ENCODE results near the gene LHX8. TPM values are rescaled to one million over a fixed set of nuclear protein-coding genes. Genes with fewer than 3 reads are reported as not detected.
A peak's percentile ranks its signal among the peaks of the same experiment; 100 is the strongest.

LHX8 gene
- total and polyA plus RNA-seq, 2 experiments from 2014 or later: not detected

DNA sequence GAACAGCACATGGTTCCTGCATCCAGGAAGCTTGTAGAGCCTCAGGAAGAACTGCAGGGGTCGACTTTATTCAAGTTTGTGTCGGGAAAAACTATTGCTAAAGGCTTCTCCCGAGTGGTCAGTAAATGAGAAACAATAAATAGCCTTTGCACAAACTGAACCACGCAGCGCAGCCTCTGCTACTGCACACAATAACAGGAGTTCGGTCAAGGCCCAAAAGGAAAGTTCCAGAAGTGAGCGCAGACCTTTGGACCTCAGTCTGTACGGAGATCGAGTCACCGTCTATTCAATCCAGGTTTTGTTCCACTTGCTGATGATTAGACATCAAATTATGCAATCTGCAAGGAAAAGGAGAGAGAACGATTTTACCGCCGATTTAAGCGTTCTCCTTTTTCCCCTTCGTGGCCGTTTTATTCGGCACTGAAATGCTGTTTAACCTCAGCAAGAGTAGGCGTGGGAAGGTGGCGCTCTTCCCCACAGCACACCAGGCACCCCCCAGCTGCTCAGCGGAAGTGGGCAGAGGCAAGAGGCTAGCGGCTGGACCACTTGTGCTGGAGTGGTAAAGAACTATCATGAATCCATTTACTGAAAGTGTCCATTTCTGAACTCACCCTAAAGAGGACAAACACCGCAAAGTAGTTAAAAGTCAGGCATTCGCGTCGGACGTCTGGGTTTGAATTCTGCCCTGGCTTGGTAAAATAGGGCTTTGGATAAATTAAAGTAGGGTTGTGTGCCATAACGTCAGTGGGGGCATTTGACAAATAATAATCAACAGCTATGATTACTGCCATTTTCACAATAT lies 6.1 kb upstream of the LHX8 start:
- no peaks in the 10 kb centered on the region for H3K9me3 ChIP-seq (ENCODE audit: low read depth)
- no peak for DNase-seq
- no peaks in the 10 kb centered on the region for H3K36me3 ChIP-seq (ENCODE audit: low read depth)
- WGBS, 2 experiments (ENCODE audit: low coverage in 1 of 2, low lambda C conversion rate in 2 of 2, missing lambda C conversion rate in 2 of 2): 15 to 19% methylated on average over 27 of the region's 27 CpGs
- H3K4me1 ChIP-seq (ENCODE audit: insufficient read depth): no peaks in the 10 kb centered on the region
- TF ChIP-seq EZH2 (IDR thresholded peaks at IDR 0.05; ENCODE audit: insufficient read depth, poor library complexity, severe bottlenecking): no peak
- TF ChIP-seq EZH2phosphoT487 (IDR thresholded peaks at IDR 0.05; ENCODE audit: insufficient read depth, low read depth): no peak
- H3K4me3 ChIP-seq: no peak overlapping the region
- H2AFZ ChIP-seq: no peak overlapping the region
- in situ Hi-C loops (cut with MboI): no loop called here
- H3K9me2 ChIP-seq (ENCODE audit: insufficient read depth): no peaks in the 10 kb centered on the region
- H3K4me2 ChIP-seq (ENCODE audit: unreplicated experiment): no peak overlapping the region
- no peak overlapping the region for H3K27ac ChIP-seq
- H3F3A ChIP-seq (ENCODE audit: insufficient read depth): no peaks in the 10 kb centered on the region
- no peak overlapping the region for H3K9ac ChIP-seq
- H3K27me3 ChIP-seq (replicated peaks; ENCODE audit: insufficient read depth): peaks cover 64% of the 10 kb centered on the region
- H4K20me1 ChIP-seq (ENCODE audit: insufficient read depth): no peaks in the 10 kb centered on the region
- no peaks in the 10 kb centered on the region for H3K79me2 ChIP-seq (ENCODE audit: insufficient read depth)

DNA sequence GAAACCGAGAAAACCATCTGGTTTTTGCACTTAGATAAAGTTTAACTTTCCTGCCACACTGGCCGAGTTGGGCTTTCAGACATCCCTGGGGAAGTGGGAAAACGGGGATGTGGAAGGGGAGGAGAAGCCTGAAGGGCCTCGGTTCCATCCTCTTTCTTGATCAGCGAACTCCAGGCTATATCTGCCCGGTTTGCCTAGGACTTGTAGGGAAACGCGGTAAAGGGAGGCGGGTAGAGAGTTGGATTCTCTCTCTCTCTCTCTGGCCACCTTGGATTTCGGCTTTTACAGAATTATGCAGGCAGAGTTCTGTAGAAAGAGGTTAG lies 4.6 kb upstream of the LHX8 start:
- H3K36me3 ChIP-seq (ENCODE audit: low read depth): no peaks in the 10 kb centered on the region
- in situ Hi-C loops (cut with MboI): no loop called here
- no peaks in the 10 kb centered on the region for H3F3A ChIP-seq (ENCODE audit: insufficient read depth)
- H3K4me3 ChIP-seq: no peak overlapping the region
- TF ChIP-seq EZH2phosphoT487 (IDR thresholded peaks at IDR 0.05; ENCODE audit: insufficient read depth, low read depth): no peak
- TF ChIP-seq EZH2 (IDR thresholded peaks at IDR 0.05; ENCODE audit: insufficient read depth, poor library complexity, severe bottlenecking): peak; percentile 46
- H3K27me3 ChIP-seq (replicated peaks; ENCODE audit: insufficient read depth): peaks cover 79% of the 10 kb centered on the region
- H3K9me2 ChIP-seq (ENCODE audit: insufficient read depth): no peaks in the 10 kb centered on the region
- H4K20me1 ChIP-seq (ENCODE audit: insufficient read depth): no peaks in the 10 kb centered on the region
- H3K27ac ChIP-seq: no peak overlapping the region
- 15 to 16% methylated on average over 10 of the region's 10 CpGs for WGBS, 2 experiments (ENCODE audit: low coverage in 1 of 2, low lambda C conversion rate in 2 of 2, missing lambda C conversion rate in 2 of 2)
- H3K4me2 ChIP-seq (ENCODE audit: unreplicated experiment): no peak overlapping the region
- H3K9ac ChIP-seq: no peak overlapping the region
- H3K9me3 ChIP-seq (ENCODE audit: low read depth): no peaks in the 10 kb centered on the region
- H2AFZ ChIP-seq: no peak overlapping the region
- H3K79me2 ChIP-seq (ENCODE audit: insufficient read depth): no peaks in the 10 kb centered on the region
- no peaks in the 10 kb centered on the region for H3K4me1 ChIP-seq (ENCODE audit: insufficient read depth)
- no peak for DNase-seq

DNA sequence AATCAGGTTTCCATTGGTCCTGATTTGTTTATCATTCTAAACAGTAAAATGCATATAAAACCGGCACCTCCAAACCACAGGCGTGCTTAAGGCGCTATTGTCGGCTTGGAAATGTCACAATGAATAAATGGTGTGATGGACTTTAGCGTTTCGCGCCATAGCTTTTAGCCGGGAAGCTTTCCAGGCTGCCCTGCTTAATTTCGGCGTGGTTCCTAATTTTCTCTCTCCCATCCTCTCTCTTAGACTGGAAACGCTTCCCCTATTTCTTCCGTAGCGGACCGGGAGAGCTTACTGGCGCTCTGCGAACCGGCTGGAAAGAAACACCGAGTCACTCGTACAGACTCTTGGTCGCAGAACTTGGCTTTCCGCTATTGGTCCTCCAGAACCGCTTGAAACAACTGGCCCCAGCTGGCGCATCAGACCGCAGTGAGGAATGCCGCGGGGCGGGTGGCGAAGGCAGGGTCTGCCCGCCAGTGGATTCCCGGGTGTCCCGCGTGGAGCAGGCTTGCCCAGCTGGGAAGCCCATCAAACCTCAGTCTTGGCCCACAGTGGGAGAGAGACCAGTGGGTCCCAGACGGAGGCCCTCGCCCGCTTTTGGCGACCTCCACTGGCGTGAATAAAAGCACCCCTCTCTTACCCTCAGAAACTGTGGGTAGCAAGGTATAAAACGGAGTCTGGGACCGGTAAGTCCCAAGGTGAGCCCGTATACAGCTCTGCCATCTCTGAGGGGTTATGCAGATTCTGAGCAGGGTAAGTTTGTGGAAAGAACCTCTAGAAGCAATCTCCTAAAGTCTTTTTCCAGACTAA lies 4.0 kb upstream of the LHX8 start:
- Histone ChIP-seq H3K79me2 (ENCODE audit: insufficient read depth) (no peaks in the 10 kb centered on the region), H3K27me3 (replicated peaks; ENCODE audit: insufficient read depth) (peaks cover 85% of the 10 kb centered on the region), H3K9me2 (ENCODE audit: insufficient read depth) (no peaks in the 10 kb centered on the region), H2AFZ (no peak overlapping the region), H3K4me3 (no peak overlapping the region), H3K9ac (no peak overlapping the region), H3K36me3 (ENCODE audit: low read depth) (no peaks in the 10 kb centered on the region), H3F3A (ENCODE audit: insufficient read depth) (no peaks in the 10 kb centered on the region), H3K4me1 (ENCODE audit: insufficient read depth) (no peaks in the 10 kb centered on the region), H3K9me3 (ENCODE audit: low read depth) (no peaks in the 10 kb centered on the region), H3K4me2 (ENCODE audit: unreplicated experiment) (no peak overlapping the region), H3K27ac (no peak overlapping the region), H4K20me1 (ENCODE audit: insufficient read depth) (no peaks in the 10 kb centered on the region)
- in situ Hi-C loops (cut with MboI): no loop called here
- WGBS, 2 experiments (ENCODE audit: low coverage in 1 of 2, low lambda C conversion rate in 2 of 2, missing lambda C conversion rate in 2 of 2): 9 to 11% methylated on average over 40 of the region's 40 CpGs
- no peak for TF ChIP-seq EZH2 (IDR thresholded peaks at IDR 0.05; ENCODE audit: insufficient read depth, poor library complexity, severe bottlenecking)
- TF ChIP-seq EZH2phosphoT487 (IDR thresholded peaks at IDR 0.05; ENCODE audit: insufficient read depth, low read depth): no peak
- no peak for DNase-seq

DNA sequence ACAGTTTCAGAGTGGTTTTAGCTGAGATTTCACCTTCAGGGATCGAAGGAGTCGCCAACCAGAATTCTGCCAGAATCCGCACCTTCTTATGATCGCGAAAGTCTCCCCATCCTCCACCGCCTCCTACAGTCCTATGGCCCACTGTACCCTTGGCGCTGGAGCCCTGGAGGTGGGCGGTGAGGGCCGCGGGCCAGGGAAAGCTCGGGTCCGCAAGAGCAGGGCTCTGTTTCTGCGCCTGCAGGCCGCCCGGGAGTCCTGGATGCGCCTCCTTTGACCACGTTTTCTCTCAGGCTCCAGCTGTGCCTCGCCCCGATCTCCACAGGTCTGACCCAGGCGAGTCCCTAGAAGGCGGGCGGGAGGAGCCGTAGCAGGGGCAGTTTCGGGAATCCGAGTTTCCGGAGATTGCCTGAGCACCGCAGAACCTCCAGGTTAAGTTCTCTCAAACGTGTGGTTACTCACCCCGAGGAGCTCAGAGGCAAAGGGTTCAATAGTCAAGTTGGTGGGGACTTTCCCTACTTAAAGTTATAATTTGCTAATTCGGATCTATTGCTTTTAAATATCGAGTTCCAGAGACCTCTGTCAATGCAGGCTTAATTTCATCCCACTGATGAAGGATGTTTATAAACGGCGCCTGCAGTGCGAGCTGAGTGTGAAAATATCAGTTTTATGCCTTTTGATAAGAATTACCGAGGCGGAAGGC lies 3.2 kb upstream of the LHX8 start:
- H3K9me3 ChIP-seq (ENCODE audit: low read depth): no peaks in the 10 kb centered on the region
- no peak overlapping the region for H3K9ac ChIP-seq
- H3K4me1 ChIP-seq (ENCODE audit: insufficient read depth): no peaks in the 10 kb centered on the region
- no peaks in the 10 kb centered on the region for H3F3A ChIP-seq (ENCODE audit: insufficient read depth)
- no peaks in the 10 kb centered on the region for H3K36me3 ChIP-seq (ENCODE audit: low read depth)
- H3K27me3 ChIP-seq (replicated peaks; ENCODE audit: insufficient read depth): peaks cover 93% of the 10 kb centered on the region
- H3K27ac ChIP-seq: no peak overlapping the region
- no peaks in the 10 kb centered on the region for H3K79me2 ChIP-seq (ENCODE audit: insufficient read depth)
- WGBS, 2 experiments (ENCODE audit: low coverage in 1 of 2, low lambda C conversion rate in 2 of 2, missing lambda C conversion rate in 2 of 2): 8% methylated on average over 33 to 35 of the region's 36 CpGs
- H4K20me1 ChIP-seq (ENCODE audit: insufficient read depth): no peaks in the 10 kb centered on the region
- no peak overlapping the region for H3K4me2 ChIP-seq (ENCODE audit: unreplicated experiment)
- no peak for DNase-seq
- in situ Hi-C loops (cut with MboI): no loop called here
- H2AFZ ChIP-seq: no peak overlapping the region
- no peaks in the 10 kb centered on the region for H3K9me2 ChIP-seq (ENCODE audit: insufficient read depth)
- no peak overlapping the region for H3K4me3 ChIP-seq
- TF ChIP-seq EZH2 (IDR thresholded peaks at IDR 0.05; ENCODE audit: insufficient read depth, poor library complexity, severe bottlenecking): peak; percentile 40
- TF ChIP-seq EZH2phosphoT487 (IDR thresholded peaks at IDR 0.05; ENCODE audit: insufficient read depth, low read depth): 0 out of 2 replicates have a peak, but pooled peaks have one; percentile 22

Measured in GM23248 (cell line).